ENCODE data around the gene ATG5.

ATG5 gene

GRCh38 chr6:106325336-106326178, at the start of gene ATG5:
Gene ATG5, minus strand, starts transcription at chr6:106325760. Its CDS starts 9,552 bp downstream, at chr6:106316208.
- peak; percentile 97 to 98 for DNase-seq

GRCh38 chr6:106373502-106374239, 48.1 kb upstream of the ATG5 start:
- DNase-seq: no peak

- no peak for DNase-seq
Measured at GRCh38 chr6:106372838-106373501, 47.4 kb upstream of the ATG5 start.

GRCh38 chr6:106370639-106371038, 45.1 kb upstream of the ATG5 start:
- no peak for DNase-seq

- DNase-seq: no peak
Measured at GRCh38 chr6:106369739-106370138, 44.2 kb upstream of the ATG5 start.

GRCh38 chr6:106363401-106364138, 38.0 kb upstream of the ATG5 start:
- no peak for DNase-seq

- no peak for DNase-seq
Measured at GRCh38 chr6:106360989-106361430, 35.5 kb upstream of the ATG5 start.

GRCh38 chr6:106360410-106360988, 34.9 kb upstream of the ATG5 start, which contains the start of gene CRYBG1:
Gene CRYBG1, plus strand, starts transcription at chr6:106360717. Its CDS starts 192 bp downstream, at chr6:106360909.
- peak; percentile 13 to 21 for DNase-seq

- no peak for DNase-seq
Measured at GRCh38 chr6:106359959-106360409, 34.4 kb upstream of the ATG5 start.

- DNase-seq: no peak
Measured at GRCh38 chr6:106356378-106356777, 30.8 kb upstream of the ATG5 start.

GRCh38 chr6:106347219-106347618, 21.7 kb upstream of the ATG5 start:
- DNase-seq: no peak

GRCh38 chr6:106339334-106340029, 13.9 kb upstream of the ATG5 start:
- DNase-seq: peak; percentile 70 to 77

GRCh38 chr6:106334646-106335448, 9.3 kb upstream of the ATG5 start:
- DNase-seq: peak; percentile 60 to 70

GRCh38 chr6:106324726-106325335, 729 bp downstream of the ATG5 start:
- DNase-seq: no peak

- no peak for DNase-seq
Measured at GRCh38 chr6:106321940-106322339, 3.6 kb downstream of the ATG5 start.

- DNase-seq: no peak
Measured at GRCh38 chr6:106318851-106319250, 6.7 kb downstream of the ATG5 start.

- no peak for DNase-seq
Measured at GRCh38 chr6:106318061-106318460, 7.5 kb downstream of the ATG5 start.

GRCh38 chr6:106316375-106316766, 9.2 kb downstream of the ATG5 start:
- no peak for DNase-seq

- no peak for DNase-seq
Measured at GRCh38 chr6:106315765-106316374, 9.7 kb downstream of the ATG5 start.

Data from SHP77 (cell line).